Stimulated activated CD8-positive, alpha-beta memory T cell treated with anti-CD3 and anti-CD28 coated beads, Interleukin-2, amount 100 ng/mL, for 48 hours (primary cell): ENCODE results near the gene TMEM178B.
"Not testable (repeated sequence)": the region's sequence is repeated elsewhere in the genome, so short reads cannot be mapped to it uniquely, and the experiment has no call there.

Experiments
- DNase-seq, 2 donors: peaks; one replicate each; pipeline ENCODE4 v3.0.0-alpha.2; 2020; ENCODE audit warnings: low read depth in 2 of 2

Gene TMEM178B

GRCh38 chr7:141074162-141074991 lies 513 bp downstream of the TMEM178B start:
- no peak for DNase-seq

DNA sequence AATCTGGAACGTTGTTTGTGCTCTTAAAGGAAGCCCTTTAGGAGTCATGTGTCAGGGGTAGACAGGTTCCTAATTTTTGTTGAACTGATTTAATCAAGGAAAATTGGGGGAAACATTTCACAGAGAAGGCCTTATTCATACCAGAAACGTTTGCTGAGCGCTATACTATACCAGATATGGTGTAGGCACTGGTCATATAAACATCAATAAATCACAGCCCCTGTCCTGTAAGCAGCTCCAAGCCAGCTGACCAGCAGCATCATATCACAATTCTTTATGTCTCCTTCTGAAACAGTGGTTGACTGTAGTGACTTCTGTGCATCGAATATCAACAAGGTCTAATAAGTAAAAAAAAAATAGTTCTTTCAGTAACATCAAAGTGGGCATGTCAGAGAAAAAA lies 1.1 kb downstream of the TMEM178B start:
- no peak for DNase-seq

DNA sequence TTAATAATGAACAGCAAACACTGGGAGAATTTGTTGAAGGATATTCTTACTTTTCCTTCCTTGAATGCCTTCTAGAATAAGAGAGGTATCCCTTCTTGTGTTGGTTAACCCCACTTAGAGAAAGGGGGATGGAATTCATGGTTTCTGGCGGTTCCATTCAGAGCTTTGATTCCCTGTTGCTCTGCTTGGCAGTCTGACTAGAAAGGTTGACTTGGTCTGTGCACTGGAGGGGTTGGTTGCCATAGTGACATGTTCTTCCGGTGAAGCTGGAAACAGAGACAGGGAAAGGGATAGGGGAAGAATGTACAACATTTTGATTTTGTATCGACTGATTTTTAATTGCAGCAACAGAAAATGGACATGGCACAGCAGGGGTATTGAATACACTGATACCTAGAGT lies 2.5 kb downstream of the TMEM178B start:
- no peak for DNase-seq

DNA sequence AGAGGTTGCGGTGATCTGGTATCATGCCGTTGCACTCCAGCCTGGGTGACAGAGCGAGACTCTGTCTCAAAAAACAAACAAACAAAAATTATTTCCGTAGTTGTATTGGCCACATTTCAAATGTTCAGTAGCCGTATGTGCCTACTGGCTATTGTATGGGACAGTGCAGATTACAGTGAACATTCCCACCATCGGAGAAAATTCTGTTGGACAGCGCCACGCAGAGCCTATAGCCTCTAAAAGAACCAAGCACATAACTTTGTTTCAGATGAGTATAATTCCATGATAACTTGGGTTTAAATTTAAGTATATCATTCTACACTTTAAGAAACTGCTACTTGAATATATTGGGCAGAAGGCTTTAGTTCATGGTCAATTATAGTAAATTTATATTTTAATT lies 5.4 kb downstream of the TMEM178B start:
- no peak for DNase-seq

DNA sequence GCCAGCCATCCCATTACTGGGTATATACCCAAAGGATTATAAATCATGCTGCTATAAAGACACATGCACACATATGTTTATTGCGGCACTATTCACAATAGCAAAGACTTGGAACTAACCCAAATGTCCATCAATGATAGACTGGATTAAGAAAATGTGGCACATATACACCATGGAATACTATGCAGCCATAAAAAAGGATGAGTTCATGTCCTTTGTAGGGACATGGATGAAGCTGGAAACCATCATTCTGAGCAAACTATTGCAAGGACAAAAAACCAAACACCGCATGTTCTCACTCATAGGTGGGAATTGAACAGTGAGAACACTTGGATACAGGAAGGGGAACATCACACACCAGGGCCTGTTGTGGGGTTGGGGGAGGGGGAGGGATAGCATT lies 15.6 kb downstream of the TMEM178B start:
- DNase-seq: not testable (repeated sequence)

- DNase-seq: no peak
Measured at GRCh38 chr7:141094336-141095070, 20.6 kb downstream of the TMEM178B start.

GRCh38 chr7:141097430-141097829 lies 23.6 kb downstream of the TMEM178B start:
- DNase-seq: no peak

GRCh38 chr7:141102436-141102835 lies 28.6 kb downstream of the TMEM178B start:
- no peak for DNase-seq

- DNase-seq: no peak
Measured at GRCh38 chr7:141103847-141104429, 30.1 kb downstream of the TMEM178B start.

GRCh38 chr7:141113131-141113530 lies 39.3 kb downstream of the TMEM178B start:
- no peak for DNase-seq

- no peak for DNase-seq
Measured at GRCh38 chr7:141114029-141114664, 40.3 kb downstream of the TMEM178B start.

DNA sequence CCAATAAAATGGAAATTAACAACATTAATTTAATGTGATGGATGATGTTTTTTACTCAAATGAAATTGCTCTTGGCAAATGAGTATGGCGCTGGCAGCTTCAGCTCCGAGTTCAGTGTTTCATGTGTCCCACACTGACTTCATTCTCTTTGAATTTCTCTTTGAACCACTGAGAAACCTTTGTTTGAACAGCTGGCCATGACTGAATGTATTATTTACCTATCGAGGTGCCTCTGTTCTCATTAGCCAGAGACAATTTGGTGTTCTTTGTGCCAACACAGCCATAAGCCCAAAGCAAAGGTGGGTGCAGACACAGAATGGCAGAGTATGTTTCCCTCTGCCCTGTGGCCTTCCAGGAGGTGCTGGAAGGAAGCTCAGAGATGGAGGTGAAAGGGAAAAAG lies 42.1 kb downstream of the TMEM178B start:
- no peak for DNase-seq

DNA sequence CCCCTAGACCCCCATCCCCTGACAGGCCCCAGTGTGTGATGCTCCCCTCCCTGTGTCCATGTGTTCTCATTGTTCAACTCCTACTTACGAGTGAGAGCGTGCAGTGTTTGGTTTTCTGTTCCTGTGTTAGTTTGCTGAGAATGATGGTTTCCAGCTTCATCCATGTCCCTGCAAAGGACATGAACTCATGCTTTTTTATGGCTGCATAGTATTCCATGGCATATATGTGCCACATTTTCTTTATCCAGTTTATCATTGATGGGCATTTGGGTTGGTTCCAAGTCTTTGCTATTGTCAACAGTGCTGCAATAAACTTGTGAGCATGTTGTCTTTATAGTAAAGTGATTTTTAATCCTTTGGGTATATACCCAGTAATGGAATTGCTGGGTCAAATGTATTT lies 42.8 kb downstream of the TMEM178B start:
- DNase-seq: not testable (repeated sequence)

DNA sequence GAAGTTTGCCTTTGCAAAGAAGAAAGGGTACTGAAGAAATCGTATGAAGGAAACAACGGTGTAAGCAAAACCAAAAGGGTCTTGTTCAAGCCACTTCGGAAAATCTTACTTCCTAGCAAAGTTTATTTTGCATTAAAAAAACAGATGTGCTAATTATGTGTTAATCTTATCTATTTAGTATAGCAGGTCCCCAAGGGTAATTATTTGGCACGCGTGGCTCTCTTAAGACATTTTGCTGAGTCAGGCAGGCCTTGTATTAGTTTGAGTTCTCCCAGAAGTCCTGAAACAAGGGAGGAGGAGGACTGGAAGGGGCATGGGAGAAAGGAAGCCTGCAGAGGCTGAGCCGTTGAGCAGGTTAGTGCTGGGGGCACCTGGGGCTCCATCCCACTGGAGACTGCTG lies 44.9 kb downstream of the TMEM178B start:
- DNase-seq: no peak

GRCh38 chr7:141119187-141119586 lies 45.3 kb downstream of the TMEM178B start:
- DNase-seq: no peak

DNA sequence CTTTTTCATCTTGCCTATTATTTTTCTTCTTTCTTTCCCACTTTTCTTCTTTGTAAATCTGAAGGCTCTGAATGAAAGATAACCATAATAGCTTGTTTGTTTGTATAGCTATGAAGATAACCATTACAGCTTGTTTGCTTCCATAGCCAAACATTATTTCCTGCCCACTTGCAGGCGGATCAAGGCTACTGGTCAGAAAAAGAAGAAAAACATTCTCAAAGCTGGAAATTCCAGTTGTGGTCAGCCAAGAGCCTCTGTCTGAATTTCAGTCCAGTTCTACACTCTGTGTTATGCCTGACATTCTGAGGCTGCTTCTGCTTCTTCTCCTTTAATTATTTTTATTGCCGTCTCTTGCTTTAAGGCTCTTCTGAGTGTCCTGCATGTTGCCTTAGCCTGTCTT lies 48.9 kb downstream of the TMEM178B start:
- no peak for DNase-seq

DNA sequence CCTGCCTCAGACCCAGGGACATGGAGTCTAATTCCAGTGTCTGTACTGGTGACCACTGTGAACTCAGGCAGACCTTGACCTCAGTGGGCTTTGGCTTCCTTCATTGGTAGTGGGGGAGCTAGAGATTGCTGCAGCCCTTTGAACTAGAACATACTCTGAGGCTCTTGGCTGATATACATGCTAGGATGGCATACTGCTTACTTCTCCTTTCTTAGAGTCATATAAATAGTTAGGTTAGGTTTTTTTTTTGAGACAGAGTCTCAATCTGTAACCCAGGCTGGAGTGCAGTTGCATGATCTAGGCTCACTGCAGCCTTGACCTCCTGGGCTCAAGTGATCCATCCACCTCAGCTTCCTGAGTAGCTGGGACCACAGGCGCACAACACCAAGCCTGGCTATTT lies 49.7 kb downstream of the TMEM178B start:
- DNase-seq: no peak

GRCh38 chr7:141126107-141126506 lies 52.2 kb downstream of the TMEM178B start:
- DNase-seq: no peak

GRCh38 chr7:141128506-141128905 lies 54.6 kb downstream of the TMEM178B start:
- no peak for DNase-seq

DNA sequence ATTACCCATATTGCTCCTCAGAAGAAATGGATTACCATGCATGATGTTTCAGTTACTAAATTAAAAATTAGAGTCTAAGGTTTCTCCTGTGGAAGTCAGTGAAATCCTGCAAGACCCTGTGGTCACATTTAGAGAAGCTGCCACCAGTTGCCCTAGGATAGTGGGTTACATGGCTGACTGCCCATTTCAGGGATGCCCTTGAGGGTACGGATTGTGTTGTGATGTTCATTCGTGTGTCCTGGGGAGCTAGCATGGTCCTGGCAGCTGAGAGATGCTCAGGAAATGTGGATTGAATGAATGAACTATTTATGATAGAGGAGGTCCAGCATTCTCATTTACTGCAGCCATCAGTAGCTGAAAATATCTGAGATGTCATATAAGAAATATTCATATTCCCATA lies 55.1 kb downstream of the TMEM178B start:
- DNase-seq: no peak

DNA sequence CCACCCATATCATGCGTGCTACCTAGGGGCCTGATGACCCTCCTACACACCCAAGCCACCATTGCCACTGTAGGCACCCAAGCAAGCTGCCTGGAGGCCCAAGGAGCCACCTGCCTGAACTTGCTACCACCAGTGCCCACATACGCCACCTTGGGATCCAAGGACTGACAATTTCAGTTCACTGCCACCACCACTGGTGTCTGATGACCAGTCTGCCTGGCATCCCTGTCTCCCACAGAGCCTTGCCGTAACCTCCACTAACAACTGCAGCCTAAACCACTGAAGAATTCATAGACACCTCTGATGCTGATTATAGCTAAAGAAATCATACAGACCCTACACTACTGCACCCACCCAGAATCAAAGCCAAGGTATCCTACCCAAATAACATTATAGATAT lies 58.8 kb downstream of the TMEM178B start:
- DNase-seq: no peak

DNA sequence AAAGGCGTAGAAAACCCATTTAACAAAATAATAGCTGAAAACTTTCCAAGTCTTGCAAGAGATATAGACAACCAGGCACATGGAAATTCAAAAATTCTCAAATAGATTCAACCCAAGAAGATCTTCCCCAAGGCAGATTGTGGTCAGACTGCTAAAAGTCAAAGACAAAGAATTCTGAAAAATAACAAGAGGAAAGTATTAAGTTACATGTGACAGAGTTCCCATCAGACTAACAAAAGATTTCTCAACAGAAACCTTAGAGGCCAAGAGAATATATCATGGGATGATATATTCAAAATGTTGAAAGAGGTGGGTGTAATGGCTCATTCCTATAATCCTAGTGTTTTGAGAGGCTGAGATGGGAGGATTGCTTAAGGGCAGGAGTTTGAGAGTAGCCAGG lies 59.8 kb downstream of the TMEM178B start:
- DNase-seq: no peak
